SU-DHL-6 (cell line): ENCODE results near the gene MND1.

ENCODE experiments used
- H2AFZ ChIP-seq: fragments of 200-600 bp; sonication (generic); 2 replicates; pipeline ENCODE4 v1.6.1; 2014; ENCODE audit warnings: low read depth, mild to moderate bottlenecking, moderate library complexity, mixed read lengths, antibody characterized with exemption, low read length; ENCODE audit not compliant: severe bottlenecking
- H3F3A ChIP-seq: fragments of 200-600 bp; shearing (Covaris generic); 2 replicates; pipeline ENCODE4 v1.6.0; 2016; ENCODE audit warnings: antibody characterized with exemption, mild to moderate bottlenecking; ENCODE audit not compliant: insufficient read depth
- H3K27ac ChIP-seq: fragments of 200-600 bp; sonication (generic); 2 replicates; pipeline ENCODE4 v1.5.1; 2016; ENCODE audit warnings: low read depth, mild to moderate bottlenecking, low read length, moderate library complexity, mixed read lengths
- H3K27me3 ChIP-seq: fragments of 200-600 bp; sonication (generic), shearing (Covaris generic); 2 replicates; pipeline ENCODE4 v1.6.0; 2014; ENCODE audit warnings: mild to moderate bottlenecking, low read length
- H3K36me3 ChIP-seq: fragments of 200-600 bp; sonication (generic); 2 replicates; pipeline ENCODE4 v1.6.1; 2014; ENCODE audit warnings: mild to moderate bottlenecking, low read length, mixed read lengths
- H3K4me2 ChIP-seq: fragments of 300-600, 200-600 bp; shearing (Covaris generic), sonication (generic); 2 replicates; pipeline ENCODE4 v1.6.0; 2014; ENCODE audit warnings: low read length, low read depth, mild to moderate bottlenecking; ENCODE audit not compliant: poor library complexity, severe bottlenecking
- H3K4me3 ChIP-seq: fragments of 200-600 bp; sonication (generic); 2 replicates; pipeline ENCODE4 v1.5.1; 2014; ENCODE audit warnings: antibody characterized with exemption, low read length, mild to moderate bottlenecking, mixed read lengths; ENCODE audit not compliant: insufficient read depth, poor library complexity, severe bottlenecking
- H3K79me2 ChIP-seq: fragments of 200-600 bp; sonication (generic); 2 replicates; pipeline ENCODE4 v1.6.1; 2014; ENCODE audit warnings: mild to moderate bottlenecking, low read length, moderate library complexity; ENCODE audit not compliant: insufficient read depth
- H3K9ac ChIP-seq: fragments of 200-600 bp; sonication (generic); 2 replicates; pipeline ENCODE4 v1.7.0; 2014; ENCODE audit warnings: mild to moderate bottlenecking, low read length
- H3K9me2 ChIP-seq: fragments of 200-600 bp; sonication (generic); replicated peaks from 2 replicates; pipeline ENCODE4 v1.6.1; 2014; ENCODE audit warnings: low read length; ENCODE audit not compliant: insufficient read depth
- H3K9me3 ChIP-seq: fragments of 200-600 bp; sonication (generic); 2 replicates; pipeline ENCODE4 v1.6.1; 2014; ENCODE audit warnings: low read length, mixed read lengths; ENCODE audit not compliant: insufficient read depth
- H4K20me1 ChIP-seq: fragments of 200-600 bp; sonication (generic); 2 replicates; pipeline ENCODE4 v1.6.1; 2014; ENCODE audit warnings: low read depth, mild to moderate bottlenecking, antibody characterized with exemption, low read length, moderate library complexity, mixed read lengths
- CTCF ChIP-seq: fragments of 200-600 bp; sonication (generic); IDR thresholded peaks from one replicate; pipeline ENCODE4 v1.5.1; 2017; ENCODE audit warnings: antibody characterized with exemption, mild to moderate bottlenecking, low read length, moderate library complexity; ENCODE audit not compliant: insufficient read depth, poor library complexity, severe bottlenecking
- EZH2phosphoT487 ChIP-seq: fragments of 200-600 bp; sonication (generic), shearing (Covaris generic); conservative IDR thresholded peaks from 2 replicates; pipeline ENCODE4 v1.6.1; 2018; ENCODE audit warnings: mild to moderate bottlenecking, antibody characterized with exemption, low read length, moderate library complexity, mixed read lengths

Gene MND1

GRCh38 chr4:153344131-153345011 lies at the start of gene MND1:
TSS of gene MND1 (plus strand) at chr4:153344688. CDS start at chr4:153344738, 50 bp downstream.
- Histone ChIP-seq H3K9ac (peak within 1 kb of the TSS; percentile 98), H3K4me3 (peak within 1 kb of the TSS; percentile 76), H3K27me3 (no peaks in the 10 kb centered on the region), H3K36me3 (0 out of 2 replicates have a peak, but pooled peaks cover under 1% of the 10 kb centered on the region), H3K9me2 (no peaks in the 10 kb centered on the region), H4K20me1 (no peaks in the 10 kb centered on the region), H3K4me2 (peak within 1 kb of the TSS; percentile 98), H3F3A (peaks cover 27% of the 10 kb centered on the region), H3K79me2 (peaks cover 47% of the 10 kb centered on the region), H3K27ac (peak within 1 kb of the TSS; percentile 98), H3K9me3 (no peaks in the 10 kb centered on the region), H2AFZ (peak within 1 kb of the TSS; percentile 90)
- TF ChIP-seq EZH2phosphoT487: no peak
- peak; percentile 63 for TF ChIP-seq CTCF

- Histone ChIP-seq H3K4me3 (no peak overlapping the region), H2AFZ (no peak overlapping the region), H3K27ac (no peak overlapping the region), H3K9me3 (0 out of 2 replicates have a peak, but pooled peaks cover 4% of the 10 kb centered on the region), H4K20me1 (no peaks in the 10 kb centered on the region), H3K27me3 (no peaks in the 10 kb centered on the region), H3K36me3 (no peaks in the 10 kb centered on the region), H3K9ac (no peak overlapping the region), H3F3A (no peaks in the 10 kb centered on the region), H3K79me2 (no peaks in the 10 kb centered on the region), H3K4me2 (no peak overlapping the region), H3K9me2 (no peaks in the 10 kb centered on the region)
- no peak for TF ChIP-seq EZH2phosphoT487
- TF ChIP-seq CTCF: no peak
Measured at GRCh38 chr4:153295131-153295755, 49.2 kb upstream of the MND1 start.

- no peak overlapping the region for H3K27ac ChIP-seq
- 0 out of 2 replicates have a peak, but pooled peaks cover 5% of the 10 kb centered on the region for H3K9me3 ChIP-seq
- H3K79me2 ChIP-seq: no peaks in the 10 kb centered on the region
- H2AFZ ChIP-seq: no peak overlapping the region
- no peaks in the 10 kb centered on the region for H3K36me3 ChIP-seq
- TF ChIP-seq CTCF: no peak
- TF ChIP-seq EZH2phosphoT487: no peak
- H4K20me1 ChIP-seq: no peaks in the 10 kb centered on the region
- H3K4me2 ChIP-seq: no peak overlapping the region
- H3K27me3 ChIP-seq: no peaks in the 10 kb centered on the region
- no peaks in the 10 kb centered on the region for H3F3A ChIP-seq
- H3K9me2 ChIP-seq: no peaks in the 10 kb centered on the region
- H3K9ac ChIP-seq: no peak overlapping the region
- H3K4me3 ChIP-seq: no peak overlapping the region
Measured at GRCh38 chr4:153296040-153296823, 48.3 kb upstream of the MND1 start.
